ENCODE measurements around the gene ABL1. TPM values are rescaled to one million over a fixed set of nuclear protein-coding genes. Genes with fewer than 3 reads are reported as not detected.

ABL1 gene
- polyA plus RNA-seq, 1 of the 3 experiments (the other 2 are of a cell fraction) = 24.6 TPM

- Histone ChIP-seq H3K4me2 (peak overlapping the region; percentile 79), H3F3A (replicated peaks; ENCODE audit: insufficient read depth) (peaks cover 8% of the 10 kb centered on the region), H3K9ac (no peak overlapping the region), H3K27ac (ENCODE audit: low read depth in 2 of 2, low read length in 1 of 2) (0 out of 4 replicates have a peak overlapping the region, but pooled peaks of 1 of the 2 experiments have one; percentile 1), H3K79me2 (ENCODE audit: insufficient read depth) (peaks cover 92% of the 10 kb centered on the region), H3K36me3 (replicated peaks in 1 of 2; ENCODE audit: control insufficient read depth in 1 of 2, insufficient read depth in 2 of 2, low read length in 1 of 2) (peaks cover 0 to 12% of the 10 kb centered on the region in 2 experiments), H4K20me1 (ENCODE audit: insufficient read depth) (peaks cover 69% of the 10 kb centered on the region), H2AFZ (ENCODE audit: low read depth) (no peak overlapping the region), H3K9me2 (no peaks in the 10 kb centered on the region), H3K4me1 (ENCODE audit: control insufficient read depth in 1 of 2, insufficient read depth in 2 of 2, low read depth in 1 of 2, low read length in 1 of 2) (peaks cover 39 to 41% of the 10 kb centered on the region in 2 experiments), H3K9me3 (no peaks in the 10 kb centered on the region), H3K4me3 (ENCODE audit: low read depth in 2 of 2, low read length in 1 of 2) (peak overlapping the region in 1 of 2 experiments; percentile 8; a peak in 1 of 4 replicates), H3K27me3 (ENCODE audit: insufficient read depth) (no peaks in the 10 kb centered on the region)
- DNase-seq = no peak
- TF ChIP-seq FOXJ3 (CRISPR knock-in tag; IDR thresholded peaks at IDR 0.05) (no peak), GATA2 (CRISPR knock-in tag; IDR thresholded peaks at IDR 0.05) (no peak), TCF12 (IDR thresholded peaks at IDR 0.05) (no peak)
- ChIA-PET CTCF (interaction anchor here (0.9 to 8.2 kb wide), 4 partner anchors 25 to 156 kb away, joined by 3 to 60 read pairs (median 3); no protein-coding TSS in a partner anchor), POLR2A (no interaction called here)
- 90% methylated on average over 9 of the region's 9 CpGs for WGBS (ENCODE audit: low lambda C conversion rate)
Measured at GRCh38 chr9:130839132-130840111, 4.4 kb downstream of the ABL1 start.

- Histone ChIP-seq H3K27me3 (ENCODE audit: insufficient read depth) (no peaks in the 10 kb centered on the region), H3K4me2 (0 out of 2 replicates have a peak overlapping the region, but pooled peaks have one; percentile 14), H3K9me2 (no peaks in the 10 kb centered on the region), H2AFZ (ENCODE audit: low read depth) (no peak overlapping the region), H3K4me1 (ENCODE audit: control insufficient read depth in 1 of 2, insufficient read depth in 2 of 2, low read depth in 1 of 2, low read length in 1 of 2) (peaks cover 47 to 64% of the 10 kb centered on the region in 2 experiments), H3K36me3 (replicated peaks in 1 of 2; ENCODE audit: control insufficient read depth in 1 of 2, insufficient read depth in 2 of 2, low read length in 1 of 2) (peaks cover 0 to 12% of the 10 kb centered on the region in 2 experiments), H3F3A (replicated peaks; ENCODE audit: insufficient read depth) (peaks cover 38% of the 10 kb centered on the region), H4K20me1 (ENCODE audit: insufficient read depth) (peaks cover 71% of the 10 kb centered on the region), H3K9ac (no peak overlapping the region), H3K9me3 (no peaks in the 10 kb centered on the region), H3K27ac (ENCODE audit: low read depth in 2 of 2, low read length in 1 of 2) (peak overlapping the region in 1 of 2 experiments; percentile 8; a peak in 1 of 4 replicates), H3K4me3 (ENCODE audit: low read depth in 2 of 2, low read length in 1 of 2) (no peak overlapping the region), H3K79me2 (ENCODE audit: insufficient read depth) (peaks cover 81% of the 10 kb centered on the region)
- TF ChIP-seq TAF1 (IDR thresholded peaks at IDR 0.05; ENCODE audit: borderline replicate concordance, low read depth, low read length) (no peak), PBX3 (IDR thresholded peaks at IDR 0.05) (no peak), MXI1 (IDR thresholded peaks at IDR 0.05; ENCODE audit: low read depth, low read length) (no peak), FOXJ3 (CRISPR knock-in tag; IDR thresholded peaks at IDR 0.05) (no peak), RCOR1 (IDR thresholded peaks at IDR 0.05; ENCODE audit: low read length) (no peak), NRF1 (IDR thresholded peaks at IDR 0.05; ENCODE audit: low read depth, low read length) (no peak), ELF1 (IDR thresholded peaks at IDR 0.05) (no peak), FOSL2 (IDR thresholded peaks at IDR 0.05; ENCODE audit: borderline replicate concordance, low read depth) (no peak), MAX (IDR thresholded peaks at IDR 0.05; ENCODE audit: low read depth) (no peak), CHD2 (IDR thresholded peaks at IDR 0.05; ENCODE audit: low read length, partially characterized antibody) (no peak)
- DNase-seq = no peak
- 98% methylated on average over 4 of the region's 4 CpGs for WGBS (ENCODE audit: low lambda C conversion rate)
- ChIA-PET CTCF (interaction anchor here (0.9 to 8.2 kb wide), 5 partner anchors 17 to 136 kb away, joined by 3 to 60 read pairs (median 4); no protein-coding TSS in a partner anchor), POLR2A (no interaction called here)
Measured at GRCh38 chr9:130842545-130842944, 7.5 kb downstream of the ABL1 start.

All from SK-N-SH (cell line).